ENCODE data around the gene ESPN. TPM values are rescaled to one million over a fixed set of nuclear protein-coding genes. Genes with fewer than 3 reads are reported as not detected.

The ESPN gene
- total and polyA plus RNA-seq, 2 of the 4 experiments (the other 2 are of a cell fraction): under 0.01 to 0.02 TPM

DNA sequence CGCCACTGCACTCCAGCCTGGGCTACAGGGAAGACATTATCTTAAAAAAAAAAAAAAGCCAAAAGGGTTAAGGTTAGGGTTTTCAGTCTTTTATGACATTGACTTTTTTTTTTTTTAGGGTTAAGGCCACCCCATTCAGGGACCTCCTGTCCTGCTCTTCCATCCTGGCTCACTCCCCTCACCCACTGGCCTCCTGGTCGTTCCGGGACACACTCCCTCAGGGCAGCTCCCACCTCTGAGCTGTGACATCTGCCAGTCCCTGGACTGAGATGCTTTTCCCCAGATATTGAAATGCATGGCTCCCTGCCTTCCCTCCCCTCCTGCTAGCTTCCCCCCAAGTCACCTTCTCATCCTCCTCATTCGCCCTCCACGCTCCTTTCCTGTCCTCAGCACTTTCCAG, 57.2 kb downstream of the ESPN start:
- peaks cover 3% of the 10 kb centered on the region; the same call in 1 of the 2 replicates for H4K20me1 ChIP-seq (ENCODE audit: insufficient read depth, low read length)
- no peak overlapping the region for H3K4me3 ChIP-seq (ENCODE audit: insufficient read depth, low read depth, low read length)
- DNase-seq (no peak), ATAC-seq (ENCODE audit: low read depth) (no peak)
- intact Hi-C loops (cut with micrococcal nuclease): no loop called here
- no peak overlapping the region for H3K4ac ChIP-seq (ENCODE audit: low read depth, low read length)
- H3K56ac ChIP-seq (ENCODE audit: extremely low read depth, insufficient read depth, low read length): no peak overlapping the region
- no peak overlapping the region for H2AFZ ChIP-seq (replicated peaks; ENCODE audit: low read length, poor library complexity)
- dilution Hi-C loops (cut with HindIII; ENCODE audit: low sequenced_read_pairs, unreplicated experiment): no loop called here
- in situ Hi-C loops (cut with MboI; ENCODE audit: low sequenced_read_pairs): no loop called here
- H3K36me3 ChIP-seq (ENCODE audit: control insufficient read depth, insufficient read depth, low read length): no peaks in the 10 kb centered on the region; the same call in 1 of the 2 replicates
- TF ChIP-seq BHLHE40 (IDR thresholded peaks at IDR 0.05; ENCODE audit: low read depth, low read length) (no peak), FOS (IDR thresholded peaks at IDR 0.05; ENCODE audit: low read depth, low read length) (no peak), RFX5 (IDR thresholded peaks at IDR 0.05; ENCODE audit: low read depth, low read length) (no peak), CEBPB (IDR thresholded peaks at IDR 0.05; ENCODE audit: low read depth, low read length) (no peak), RAD21 (IDR thresholded peaks at IDR 0.05; ENCODE audit: low read length) (no peak), POLR2A (IDR thresholded peaks at IDR 0.05; ENCODE audit: low read depth, low read length) (no peak), RCOR1 (IDR thresholded peaks at IDR 0.05; ENCODE audit: insufficient replicate concordance, low read length) (no peak), SMC3 (IDR thresholded peaks at IDR 0.05; ENCODE audit: low read depth, low read length) (no peak), MAFK (IDR thresholded peaks at IDR 0.05; ENCODE audit: low read depth, low read length) (no peak), MXI1 (IDR thresholded peaks at IDR 0.05; ENCODE audit: borderline replicate concordance, low read depth, low read length) (no peak), MAZ (IDR thresholded peaks at IDR 0.05; ENCODE audit: borderline replicate concordance, low read depth, low read length) (no peak), CHD1 (IDR thresholded peaks at IDR 0.05; ENCODE audit: low read depth, low read length) (no peak), NFE2L2 (IDR thresholded peaks at IDR 0.05; ENCODE audit: low read depth, low read length) (no peak)
- TF ChIP-seq, protein P1, sequence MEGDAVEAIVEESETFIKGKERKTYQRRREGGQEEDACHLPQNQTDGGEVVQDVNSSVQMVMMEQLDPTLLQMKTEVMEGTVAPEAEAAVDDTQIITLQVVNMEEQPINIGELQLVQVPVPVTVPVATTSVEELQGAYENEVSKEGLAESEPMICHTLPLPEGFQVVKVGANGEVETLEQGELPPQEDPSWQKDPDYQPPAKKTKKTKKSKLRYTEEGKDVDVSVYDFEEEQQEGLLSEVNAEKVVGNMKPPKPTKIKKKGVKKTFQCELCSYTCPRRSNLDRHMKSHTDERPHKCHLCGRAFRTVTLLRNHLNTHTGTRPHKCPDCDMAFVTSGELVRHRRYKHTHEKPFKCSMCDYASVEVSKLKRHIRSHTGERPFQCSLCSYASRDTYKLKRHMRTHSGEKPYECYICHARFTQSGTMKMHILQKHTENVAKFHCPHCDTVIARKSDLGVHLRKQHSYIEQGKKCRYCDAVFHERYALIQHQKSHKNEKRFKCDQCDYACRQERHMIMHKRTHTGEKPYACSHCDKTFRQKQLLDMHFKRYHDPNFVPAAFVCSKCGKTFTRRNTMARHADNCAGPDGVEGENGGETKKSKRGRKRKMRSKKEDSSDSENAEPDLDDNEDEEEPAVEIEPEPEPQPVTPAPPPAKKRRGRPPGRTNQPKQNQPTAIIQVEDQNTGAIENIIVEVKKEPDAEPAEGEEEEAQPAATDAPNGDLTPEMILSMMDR (conservative IDR thresholded peaks at IDR 0.05; ENCODE audit: low read depth, low read length): no peak
- TF ChIP-seq, protein P2, sequence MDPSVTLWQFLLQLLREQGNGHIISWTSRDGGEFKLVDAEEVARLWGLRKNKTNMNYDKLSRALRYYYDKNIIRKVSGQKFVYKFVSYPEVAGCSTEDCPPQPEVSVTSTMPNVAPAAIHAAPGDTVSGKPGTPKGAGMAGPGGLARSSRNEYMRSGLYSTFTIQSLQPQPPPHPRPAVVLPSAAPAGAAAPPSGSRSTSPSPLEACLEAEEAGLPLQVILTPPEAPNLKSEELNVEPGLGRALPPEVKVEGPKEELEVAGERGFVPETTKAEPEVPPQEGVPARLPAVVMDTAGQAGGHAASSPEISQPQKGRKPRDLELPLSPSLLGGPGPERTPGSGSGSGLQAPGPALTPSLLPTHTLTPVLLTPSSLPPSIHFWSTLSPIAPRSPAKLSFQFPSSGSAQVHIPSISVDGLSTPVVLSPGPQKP (IDR thresholded peaks at IDR 0.05; ENCODE audit: borderline replicate concordance, low read depth, low read length): no peak
- TF ChIP-seq, protein P3, sequence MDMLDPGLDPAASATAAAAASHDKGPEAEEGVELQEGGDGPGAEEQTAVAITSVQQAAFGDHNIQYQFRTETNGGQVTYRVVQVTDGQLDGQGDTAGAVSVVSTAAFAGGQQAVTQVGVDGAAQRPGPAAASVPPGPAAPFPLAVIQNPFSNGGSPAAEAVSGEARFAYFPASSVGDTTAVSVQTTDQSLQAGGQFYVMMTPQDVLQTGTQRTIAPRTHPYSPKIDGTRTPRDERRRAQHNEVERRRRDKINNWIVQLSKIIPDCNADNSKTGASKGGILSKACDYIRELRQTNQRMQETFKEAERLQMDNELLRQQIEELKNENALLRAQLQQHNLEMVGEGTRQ (IDR thresholded peaks at IDR 0.05; ENCODE audit: low read depth, low read length): no peak
- ChIA-PET CTCF (no interaction called here), POLR2A (ENCODE audit: unreplicated experiment) (no interaction called here)
- H3K23ac ChIP-seq (ENCODE audit: low read depth, low read length): no peak overlapping the region
- H3K27ac ChIP-seq (ENCODE audit: insufficient read depth, low read length): no peak overlapping the region
- H4K91ac ChIP-seq (ENCODE audit: insufficient read depth, low read depth, low read length): no peak overlapping the region
- H3K4me2 ChIP-seq (ENCODE audit: low read depth, low read length): no peak overlapping the region
- no peak overlapping the region for H2BK15ac ChIP-seq (ENCODE audit: low read depth, low read length)
- peaks cover 3 to 4% of the 10 kb centered on the region in 2 experiments; a peak in 1 of 4 replicates for H3K79me1 ChIP-seq (ENCODE audit: low read depth in 1 of 2, low read length in 2 of 2)
- no peak overlapping the region for H2BK5ac ChIP-seq (ENCODE audit: low read depth, low read length, poor library complexity, severe bottlenecking)
- H4K5ac ChIP-seq (ENCODE audit: low read depth, low read length): no peak overlapping the region
- no peak overlapping the region for H3K9ac ChIP-seq (ENCODE audit: low read depth, low read length)
- H3K14ac ChIP-seq (replicated peaks; ENCODE audit: low read depth, low read length): no peak overlapping the region
- 85% methylated on average over 4 of the region's 5 CpGs; no CpG with 5 or more reads in 1 of the 2 experiments for WGBS, 2 experiments (ENCODE audit: extremely low coverage in 2 of 2, insufficient read length in 1 of 2)
- H3K9me3 ChIP-seq (ENCODE audit: control insufficient read depth, insufficient read depth, low read length): no peaks in the 10 kb centered on the region
- H3K27me3 ChIP-seq (ENCODE audit: control insufficient read depth, insufficient read depth, low read length): no peaks in the 10 kb centered on the region
- H4K8ac ChIP-seq (ENCODE audit: low read depth in 2 of 2, low read length in 2 of 2): no peak overlapping the region
- H2BK120ac ChIP-seq (ENCODE audit: low read depth, low read length): no peak overlapping the region
- no peak overlapping the region for H2BK20ac ChIP-seq (ENCODE audit: low read depth, low read length)
- no peaks in the 10 kb centered on the region for H3K9me1 ChIP-seq (ENCODE audit: insufficient read depth, low read length)
- H2AK9ac ChIP-seq (replicated peaks; ENCODE audit: low read depth, low read length, poor library complexity): no peak overlapping the region
- H3K18ac ChIP-seq (ENCODE audit: low read depth, low read length): no peak overlapping the region
- BruUV-seq (replicated peaks): no TSS peak
- H2AK5ac ChIP-seq (ENCODE audit: low read depth, low read length): no peak overlapping the region
- H3K4me1 ChIP-seq (ENCODE audit: control insufficient read depth, insufficient read depth, low read length): 0 out of 2 replicates have a peak, but pooled peaks cover 2% of the 10 kb centered on the region
